SK-N-SH (cell line): ENCODE measurements around the gene RPS28. TPM values are rescaled to one million over a fixed set of nuclear protein-coding genes. Genes with fewer than 3 reads are reported as not detected.
A peak's percentile ranks its signal among the peaks of the same experiment; 100 is the strongest.

Experiments
- CTCF ChIA-PET: fragments of 300-600, 350-600 bp; formaldehyde crosslinking; extraction: SDS; loops from one replicate; lab custom pipeline; 2021; lab: Yijun Ruan, JAX
- POLR2A ChIA-PET: fragments of 350-600 bp; sonication (Branson Sonifier 250); formaldehyde crosslinking; extraction: SDS; loops from one replicate; lab custom pipeline; 2020; ENCODE audit warnings: antibody characterized with exemption, inconsistent platforms; lab: Yijun Ruan, JAX
- DNase-seq: peaks from one replicate; pipeline ENCODE4 v3.0.0; 2012
- H2AFZ ChIP-seq: fragments of 200-600 bp; sonication (generic); 2 replicates; pipeline ENCODE4 v1.8.1; 2016; ENCODE audit warnings: antibody characterized with exemption, mild to moderate bottlenecking, low read depth
- H3F3A ChIP-seq: fragments of 200-600 bp; sonication (generic); replicated peaks from 2 replicates; pipeline ENCODE3; 2016; ENCODE audit warnings: antibody characterized with exemption, mild to moderate bottlenecking; ENCODE audit not compliant: insufficient read depth
- H3K27ac ChIP-seq, 2 experiments: fragments of 200-500 bp in 1 of 2; fragments of 200-600 bp in 1 of 2; sonication (Bioruptor generic) in 1 of 2; sonication (generic), shearing (Covaris generic) in 1 of 2; 2 replicates each; pipeline versions ENCODE4 v1.5.1 to v1.6.1; 2014 to 2016; ENCODE audit warnings: low read depth in 2 of 2, inconsistent platforms in 1 of 2, low read length in 1 of 2, mild to moderate bottlenecking in 1 of 2, mixed read lengths in 1 of 2
- H3K27me3 ChIP-seq: fragments of 200-600 bp; sonication (generic), shearing (Covaris generic); 2 replicates; pipeline ENCODE4 v1.6.1; 2016; ENCODE audit warnings: mixed run types; ENCODE audit not compliant: insufficient read depth
- H3K36me3 ChIP-seq, 2 experiments: fragments of 200-500 bp in 1 of 2; fragments of 200-600 bp in 1 of 2; sonication (Bioruptor generic) in 1 of 2; sonication (generic) in 1 of 2; replicated peaks in 1 of 2; 2 replicates each; pipeline versions ENCODE3 to v1.5.1; 2014 to 2016; ENCODE audit warnings: low read length in 1 of 2, mild to moderate bottlenecking in 1 of 2; ENCODE audit not compliant: insufficient read depth in 2 of 2, control insufficient read depth in 1 of 2
- H3K4me1 ChIP-seq, 2 experiments: fragments of 200-500 bp in 1 of 2; fragments of 200-600 bp in 1 of 2; sonication (Bioruptor generic) in 1 of 2; sonication (generic), shearing (Covaris generic) in 1 of 2; 2 replicates each; pipeline versions ENCODE4 v1.5.1 to v1.6.1; 2014 to 2016; ENCODE audit warnings: low read depth in 1 of 2, low read length in 1 of 2, mixed run types in 1 of 2; ENCODE audit not compliant: insufficient read depth in 2 of 2, control insufficient read depth in 1 of 2
- H3K4me2 ChIP-seq: fragments of 200-600 bp; sonication (generic), shearing (Covaris generic); 2 replicates; pipeline ENCODE4 v1.6.1; 2017; ENCODE audit warnings: mixed run types
- H3K4me3 ChIP-seq, 2 experiments: fragments of 200-500 bp in 1 of 2; fragments of 200-600 bp in 1 of 2; sonication (Bioruptor generic) in 1 of 2; sonication (generic), shearing (Covaris generic) in 1 of 2; 2 replicates each; pipeline versions ENCODE4 v1.5.1 to v1.8.1; 2014 to 2016; ENCODE audit warnings: low read depth in 2 of 2, inconsistent platforms in 1 of 2, low read length in 1 of 2, mild to moderate bottlenecking in 1 of 2, mixed read lengths in 1 of 2, moderate library complexity in 1 of 2
- H3K79me2 ChIP-seq: fragments of 200-600 bp; sonication (generic); 2 replicates; pipeline ENCODE4 v1.8.1; 2017; ENCODE audit warnings: mild to moderate bottlenecking; ENCODE audit not compliant: insufficient read depth
- H3K9ac ChIP-seq: fragments of 200-600 bp; sonication (generic); 2 replicates; pipeline ENCODE4 v1.6.1; 2017; ENCODE audit warnings: mixed run types
- H3K9me2 ChIP-seq: fragments of 200-600 bp; sonication (generic); 2 replicates; pipeline ENCODE4 v1.6.1; 2017; ENCODE audit warnings: mixed run types
- H3K9me3 ChIP-seq: fragments of 200-600 bp; sonication (generic); 2 replicates; pipeline ENCODE4 v1.6.1; 2017; ENCODE audit warnings: mixed run types, mild to moderate bottlenecking, moderate library complexity
- H4K20me1 ChIP-seq: fragments of 200-600 bp; sonication (generic); 2 replicates; pipeline ENCODE4 v1.6.1; 2017; ENCODE audit warnings: mild to moderate bottlenecking, mixed run types; ENCODE audit not compliant: insufficient read depth
- EP300 ChIP-seq, 2 experiments: IDR thresholded peaks; 2 replicates each; pipeline versions ENCODE4 v1.4.0 to v1.6.1; 2012; ENCODE audit warnings: borderline replicate concordance in 1 of 2, low read depth in 1 of 2, low read length in 1 of 2
- EZH2phosphoT487 ChIP-seq: fragments of 200-600 bp; sonication (generic); IDR thresholded peaks from 2 replicates; pipeline ENCODE4 v1.6.1; 2017; ENCODE audit warnings: low read depth, mixed run types, mild to moderate bottlenecking, antibody characterized with exemption, moderate library complexity, borderline replicate concordance
- JUND ChIP-seq: IDR thresholded peaks from 2 replicates; pipeline ENCODE4 v1.4.0; 2012
- SMC3 ChIP-seq: IDR thresholded peaks from 2 replicates; pipeline ENCODE4 v1.6.1; 2012; ENCODE audit warnings: low read depth, low read length, improper control_type of control experiment
- WGBS: methylation state at CpG from one replicate; pipeline ENCODE4 v1.1.6; 2017; ENCODE audit warnings: low lambda C conversion rate; 5-methylcytosine and 5-hydroxymethylcytosine counted together
- polyA plus RNA-seq, 3 experiments: library from polyadenylated mRNA; depleted of rRNA; stranded (reverse); fragments of >200 nt; gene quantifications; 2 replicates each; pipeline ENCODE4 v1.2.3, GENCODE V29; 2012
- TF ChIP-seq, protein P1 (sequence below): IDR thresholded peaks from 2 replicates; pipeline ENCODE4 v1.4.0; 2012; ENCODE audit warnings: low read depth, borderline replicate concordance
- TF ChIP-seq, protein P2 (sequence below): IDR thresholded peaks from 2 replicates; pipeline ENCODE4 v1.6.1; 2012; ENCODE audit warnings: mild to moderate bottlenecking, low read depth, low read length, moderate library complexity

Gene RPS28
- polyA plus RNA-seq, 1 of the 3 experiments (the other 2 are of a cell fraction) = 601 TPM

DNA sequence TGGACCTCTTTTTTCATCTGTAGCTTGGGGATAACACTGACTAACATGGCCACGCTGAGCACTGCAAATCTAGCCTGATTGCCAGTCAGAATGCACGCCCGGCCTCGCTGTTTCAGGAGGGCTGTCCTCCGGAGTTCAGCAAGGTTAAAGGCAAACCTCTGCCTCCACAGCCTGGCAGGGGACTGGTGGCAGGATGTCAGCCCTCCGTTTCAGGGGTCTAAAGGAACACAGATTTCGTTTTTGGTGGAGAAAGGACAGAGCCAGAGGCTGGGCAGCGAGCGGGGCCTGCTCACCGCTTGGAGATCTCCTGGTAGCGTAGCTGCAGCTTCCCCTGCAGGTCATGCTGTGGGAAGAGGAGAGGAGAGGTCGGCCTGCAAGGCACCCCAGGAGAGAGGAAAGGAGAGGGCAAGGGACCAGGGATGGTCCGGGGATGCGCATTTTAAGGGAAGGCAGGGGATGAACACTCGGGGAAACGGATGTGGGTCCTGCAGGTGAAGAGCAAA lies 681 bp upstream of the RPS28 start:
- H3K9ac ChIP-seq = peak overlapping the region; percentile 99
- peaks cover 18% of the 10 kb centered on the region for H4K20me1 ChIP-seq
- H3K4me3 ChIP-seq = peak overlapping the region; percentile 87 to 99
- peaks cover 7 to 18% of the 10 kb centered on the region in 2 experiments for H3K36me3 ChIP-seq
- peak overlapping the region; percentile 65 to 79 for H3K27ac ChIP-seq
- no peaks in the 10 kb centered on the region for H3K9me3 ChIP-seq
- no peaks in the 10 kb centered on the region for H3K27me3 ChIP-seq
- H3F3A ChIP-seq = peaks cover 10% of the 10 kb centered on the region
- peak overlapping the region; percentile 99 for H3K4me2 ChIP-seq
- no peak for DNase-seq
- peak overlapping the region; percentile 78; the same call in 1 of the 2 replicates for H2AFZ ChIP-seq
- no peak for TF ChIP-seq EZH2phosphoT487
- no peak for TF ChIP-seq EP300 (IDR thresholded peaks at IDR 0.05; ENCODE audit: borderline replicate concordance in 1 of 2, low read depth in 1 of 2, low read length in 1 of 2)
- TF ChIP-seq, protein P1, sequence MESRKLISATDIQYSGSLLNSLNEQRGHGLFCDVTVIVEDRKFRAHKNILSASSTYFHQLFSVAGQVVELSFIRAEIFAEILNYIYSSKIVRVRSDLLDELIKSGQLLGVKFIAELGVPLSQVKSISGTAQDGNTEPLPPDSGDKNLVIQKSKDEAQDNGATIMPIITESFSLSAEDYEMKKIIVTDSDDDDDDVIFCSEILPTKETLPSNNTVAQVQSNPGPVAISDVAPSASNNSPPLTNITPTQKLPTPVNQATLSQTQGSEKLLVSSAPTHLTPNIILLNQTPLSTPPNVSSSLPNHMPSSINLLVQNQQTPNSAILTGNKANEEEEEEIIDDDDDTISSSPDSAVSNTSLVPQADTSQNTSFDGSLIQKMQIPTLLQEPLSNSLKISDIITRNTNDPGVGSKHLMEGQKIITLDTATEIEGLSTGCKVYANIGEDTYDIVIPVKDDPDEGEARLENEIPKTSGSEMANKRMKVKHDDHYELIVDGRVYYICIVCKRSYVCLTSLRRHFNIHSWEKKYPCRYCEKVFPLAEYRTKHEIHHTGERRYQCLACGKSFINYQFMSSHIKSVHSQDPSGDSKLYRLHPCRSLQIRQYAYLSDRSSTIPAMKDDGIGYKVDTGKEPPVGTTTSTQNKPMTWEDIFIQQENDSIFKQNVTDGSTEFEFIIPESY = no peak
- POLR2A ChIA-PET = interaction anchor here (1.0 to 1.5 kb wide), 3 partner anchors 12 to 185 kb away, joined by 3 to 6 read pairs (median 4); no protein-coding TSS in a partner anchor
- WGBS = 3% methylated on average over 16 of the region's 16 CpGs
- peaks cover 14 to 16% of the 10 kb centered on the region in 2 experiments; a peak in 2 of 4 replicates for H3K4me1 ChIP-seq
- H3K9me2 ChIP-seq = no peaks in the 10 kb centered on the region
- H3K79me2 ChIP-seq = peaks cover 62% of the 10 kb centered on the region
- CTCF ChIA-PET = interaction anchor here (1.2 to 2.9 kb wide), 4 partner anchors 15 to 185 kb away, joined by 3 to 14 read pairs (median 4); no protein-coding TSS in a partner anchor

DNA sequence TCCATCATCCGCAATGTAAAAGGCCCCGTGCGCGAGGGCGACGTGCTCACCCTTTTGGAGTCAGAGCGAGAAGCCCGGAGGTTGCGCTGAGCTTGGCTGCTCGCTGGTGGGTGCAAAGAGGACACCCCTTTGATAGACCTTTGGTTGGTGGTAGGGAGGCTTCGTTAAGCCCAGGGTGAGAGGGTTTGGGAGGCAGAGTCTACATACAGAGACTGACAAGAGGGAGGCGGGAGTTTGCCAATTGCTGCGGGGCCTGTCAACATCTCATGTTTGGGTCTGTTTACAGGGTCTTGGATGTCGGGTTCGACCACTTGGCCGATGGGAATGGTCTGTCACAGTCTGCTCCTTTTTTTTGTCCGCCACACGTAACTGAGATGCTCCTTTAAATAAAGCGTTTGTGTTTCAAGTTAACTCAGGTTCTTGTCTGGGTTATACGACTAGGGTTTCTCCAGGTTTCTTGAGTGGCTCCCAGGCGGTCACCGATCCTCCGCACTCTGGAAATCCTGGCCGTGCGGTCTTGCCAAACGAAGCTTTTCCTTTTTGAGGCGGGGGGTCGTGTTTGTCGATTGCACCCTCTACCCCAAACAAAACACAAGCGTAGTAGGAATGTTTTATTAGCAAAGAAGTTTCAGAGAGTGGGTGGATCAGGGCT lies 816 bp downstream of the RPS28 start:
- POLR2A ChIA-PET = interaction anchor here (0.7 to 1.8 kb wide), 8 partner anchors 10 to 259 kb away, joined by 3 to 6 read pairs (median 4); partner anchors contain the start of gene ZNF414
- 14% methylated on average over 27 of the region's 30 CpGs for WGBS

More for the DNA sequence above, 816 bp downstream of the RPS28 start:
- CTCF ChIA-PET = interaction anchor here (0.6 to 2.9 kb wide), 4 partner anchors 13 to 1898 kb away, joined by 3 to 14 read pairs (median 4); partner anchors contain the start of gene KHSRP
- no peak for DNase-seq
- no peak for TF ChIP-seq JUND
- TF ChIP-seq SMC3 = no peak
- TF ChIP-seq, protein P2, sequence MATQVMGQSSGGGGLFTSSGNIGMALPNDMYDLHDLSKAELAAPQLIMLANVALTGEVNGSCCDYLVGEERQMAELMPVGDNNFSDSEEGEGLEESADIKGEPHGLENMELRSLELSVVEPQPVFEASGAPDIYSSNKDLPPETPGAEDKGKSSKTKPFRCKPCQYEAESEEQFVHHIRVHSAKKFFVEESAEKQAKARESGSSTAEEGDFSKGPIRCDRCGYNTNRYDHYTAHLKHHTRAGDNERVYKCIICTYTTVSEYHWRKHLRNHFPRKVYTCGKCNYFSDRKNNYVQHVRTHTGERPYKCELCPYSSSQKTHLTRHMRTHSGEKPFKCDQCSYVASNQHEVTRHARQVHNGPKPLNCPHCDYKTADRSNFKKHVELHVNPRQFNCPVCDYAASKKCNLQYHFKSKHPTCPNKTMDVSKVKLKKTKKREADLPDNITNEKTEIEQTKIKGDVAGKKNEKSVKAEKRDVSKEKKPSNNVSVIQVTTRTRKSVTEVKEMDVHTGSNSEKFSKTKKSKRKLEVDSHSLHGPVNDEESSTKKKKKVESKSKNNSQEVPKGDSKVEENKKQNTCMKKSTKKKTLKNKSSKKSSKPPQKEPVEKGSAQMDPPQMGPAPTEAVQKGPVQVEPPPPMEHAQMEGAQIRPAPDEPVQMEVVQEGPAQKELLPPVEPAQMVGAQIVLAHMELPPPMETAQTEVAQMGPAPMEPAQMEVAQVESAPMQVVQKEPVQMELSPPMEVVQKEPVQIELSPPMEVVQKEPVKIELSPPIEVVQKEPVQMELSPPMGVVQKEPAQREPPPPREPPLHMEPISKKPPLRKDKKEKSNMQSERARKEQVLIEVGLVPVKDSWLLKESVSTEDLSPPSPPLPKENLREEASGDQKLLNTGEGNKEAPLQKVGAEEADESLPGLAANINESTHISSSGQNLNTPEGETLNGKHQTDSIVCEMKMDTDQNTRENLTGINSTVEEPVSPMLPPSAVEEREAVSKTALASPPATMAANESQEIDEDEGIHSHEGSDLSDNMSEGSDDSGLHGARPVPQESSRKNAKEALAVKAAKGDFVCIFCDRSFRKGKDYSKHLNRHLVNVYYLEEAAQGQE = no peak
- Histone ChIP-seq H3K9me2 (no peaks in the 10 kb centered on the region), H3K79me2 (peaks cover 58% of the 10 kb centered on the region), H3K4me1 (peaks cover 14 to 16% of the 10 kb centered on the region in 2 experiments; a peak in 2 of 4 replicates), H3K9ac (peak overlapping the region; percentile 99), H2AFZ (peak overlapping the region; percentile 56; the same call in 1 of the 2 replicates), H3K4me3 (peak overlapping the region; percentile 87 to 99), H3K4me2 (peak overlapping the region; percentile 97), H3F3A (peaks cover 10% of the 10 kb centered on the region), H3K27ac (peak overlapping the region; percentile 55 to 56; a peak in 2 of 4 replicates), H3K9me3 (no peaks in the 10 kb centered on the region), H3K27me3 (no peaks in the 10 kb centered on the region), H4K20me1 (peaks cover 18% of the 10 kb centered on the region), H3K36me3 (peaks cover 7 to 15% of the 10 kb centered on the region in 2 experiments)
